T-helper 17 cell (primary cell): Measurements from ENCODE around the gene GJB2. TPM values are rescaled to one million over a fixed set of nuclear protein-coding genes. Genes with fewer than 3 reads are reported as not detected.

ENCODE experiments used
- ATAC-seq: fragments of 150-1000 bp; cut with Tn5 transposase; 2 replicates; pipeline ENCODE4 v1.10.0; 2021; ENCODE audit warnings: mild to moderate bottlenecking, moderate library complexity
- DNase-seq, 3 donors: peaks; one replicate each; pipeline versions ENCODE4 v3.0.0 to v3.0.0-alpha.2; 2020 to 2021
- H3K9me3 ChIP-seq: one replicate; pipeline ENCODE4 v1.7.0; 2013; ENCODE audit warnings: low read length, mild to moderate bottlenecking; ENCODE audit not compliant: control insufficient read depth, poor library complexity, severe bottlenecking
- H3K27ac Mint-ChIP-seq: one replicate; pipeline ENCODE4 v1.8.0; 2022; ENCODE audit warnings: mild to moderate bottlenecking, moderate library complexity, mixed read lengths
- H3K27me3 Mint-ChIP-seq: one replicate; pipeline ENCODE4 v1.8.0; 2022; ENCODE audit warnings: mixed read lengths
- H3K36me3 Mint-ChIP-seq: one replicate; pipeline ENCODE4 v1.8.0; 2022; ENCODE audit warnings: low read depth, mixed read lengths
- H3K4me1 Mint-ChIP-seq: one replicate; pipeline ENCODE4 v1.8.0; 2022; ENCODE audit warnings: mild to moderate bottlenecking, mixed read lengths
- H3K4me3 Mint-ChIP-seq: one replicate; pipeline ENCODE4 v1.8.0; 2022; ENCODE audit warnings: mild to moderate bottlenecking, moderate library complexity, mixed read lengths
- total RNA-seq, 4 donors: library from RNA in 2 of 4; stranded (reverse) in 2 of 4; gene quantifications; one replicate each; pipeline ENCODE4 v1.2.3 and lab custom pipeline; 2022 to 2026

GJB2 gene
- total RNA-seq, 2 donors from 2014 or later = not detected

DNA sequence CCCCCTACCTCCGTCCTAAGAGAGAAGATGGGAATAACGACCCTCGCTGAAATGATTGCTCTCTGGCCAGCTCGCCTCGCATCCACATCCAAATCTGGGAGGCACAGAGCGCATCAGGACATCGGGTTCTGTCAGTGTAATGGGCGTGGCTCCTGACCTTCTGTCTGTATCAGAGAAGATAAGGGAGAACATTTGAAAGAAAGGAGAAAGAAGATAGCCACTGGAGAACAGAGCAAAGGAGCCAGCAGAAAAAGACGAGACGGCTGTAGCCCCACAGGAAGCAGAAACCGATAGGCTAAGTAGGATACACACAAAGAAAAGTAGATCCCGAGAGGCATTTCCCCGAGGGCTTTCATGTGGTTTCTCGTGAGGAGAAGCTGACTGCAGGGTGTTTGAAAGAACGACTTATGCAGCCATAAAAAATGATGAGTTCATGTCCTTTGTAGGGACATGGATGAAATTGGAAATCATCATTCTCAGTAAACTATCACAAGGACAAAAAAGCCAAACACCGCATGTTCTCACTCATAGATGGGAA lies 14.0 kb upstream of the GJB2 start:
- H3K9me3 ChIP-seq = no peaks in the 10 kb centered on the region
- Mint-ChIP-seq H3K4me3 (no peak overlapping the region), H3K27me3 (peaks cover 44% of the 10 kb centered on the region), H3K4me1 (peaks cover 5% of the 10 kb centered on the region), H3K27ac (no peak overlapping the region), H3K36me3 (peaks cover 6% of the 10 kb centered on the region)
- DNase-seq (no peak), ATAC-seq (no peak)

DNA sequence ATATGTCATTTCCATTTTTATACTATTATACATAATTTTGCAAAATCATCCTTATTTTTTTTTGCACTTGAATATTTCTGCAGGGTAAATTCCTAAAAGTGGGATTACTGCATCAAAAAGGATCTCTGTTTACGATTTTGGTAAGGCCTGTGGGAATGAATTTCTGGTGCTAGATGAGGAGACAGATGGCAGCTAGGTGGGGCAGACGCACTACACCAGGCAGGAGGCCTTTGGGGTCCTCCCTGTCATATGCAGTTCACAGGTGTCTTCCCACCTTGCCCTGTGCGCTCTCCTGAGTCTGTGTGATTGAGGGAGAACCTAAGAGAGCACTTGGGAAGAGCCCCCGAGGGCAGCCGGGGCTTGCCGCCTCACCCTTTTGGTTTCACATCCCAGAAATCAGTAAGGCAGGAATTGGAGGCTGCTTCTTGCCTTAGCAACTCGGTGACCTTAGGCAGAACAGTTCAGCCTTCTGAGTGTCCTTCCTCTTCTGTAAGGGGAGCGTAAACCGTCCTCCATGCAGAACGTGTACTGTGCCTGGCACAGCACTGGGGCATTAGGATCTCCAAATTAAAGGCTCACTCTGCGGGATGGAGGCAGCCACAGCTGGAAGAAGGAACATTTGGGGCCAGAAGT lies 13.4 kb upstream of the GJB2 start:
- peaks cover 5% of the 10 kb centered on the region for H3K4me1 Mint-ChIP-seq

DNA sequence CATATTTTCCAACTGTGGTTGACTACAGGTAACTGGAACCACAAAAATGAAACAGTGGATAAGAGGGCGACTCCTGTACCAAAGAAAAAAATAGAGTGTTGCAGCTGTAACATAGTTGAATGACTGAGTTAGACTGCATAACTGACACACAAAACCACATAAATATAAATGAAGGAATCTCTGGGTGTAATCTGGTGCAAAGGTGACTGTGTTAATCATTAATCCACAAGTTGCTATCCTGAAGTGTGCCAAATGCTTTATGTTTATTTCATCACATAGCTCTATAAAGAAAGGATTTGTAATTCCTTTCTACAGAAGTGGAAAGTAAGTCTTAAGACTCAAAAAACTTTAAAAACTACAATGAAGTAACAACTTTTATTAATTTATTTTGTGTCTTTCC lies 6.0 kb upstream of the GJB2 start:
- Mint-ChIP-seq H3K27ac (no peak overlapping the region), H3K27me3 (peaks cover 50% of the 10 kb centered on the region), H3K4me1 (peaks cover 12% of the 10 kb centered on the region), H3K4me3 (no peak overlapping the region), H3K36me3 (peaks cover 9% of the 10 kb centered on the region)
- no peaks in the 10 kb centered on the region for H3K9me3 ChIP-seq
- DNase-seq = no peak
- no peak for ATAC-seq

More for the DNA sequence above, 13.4 kb upstream of the GJB2 start:
- DNase-seq = no peak
- no peak for ATAC-seq
- H3K27me3 Mint-ChIP-seq = peaks cover 44% of the 10 kb centered on the region
- peaks cover 6% of the 10 kb centered on the region for H3K36me3 Mint-ChIP-seq
- no peak overlapping the region for H3K4me3 Mint-ChIP-seq
- H3K9me3 ChIP-seq = no peaks in the 10 kb centered on the region
- H3K27ac Mint-ChIP-seq = no peak overlapping the region

DNA sequence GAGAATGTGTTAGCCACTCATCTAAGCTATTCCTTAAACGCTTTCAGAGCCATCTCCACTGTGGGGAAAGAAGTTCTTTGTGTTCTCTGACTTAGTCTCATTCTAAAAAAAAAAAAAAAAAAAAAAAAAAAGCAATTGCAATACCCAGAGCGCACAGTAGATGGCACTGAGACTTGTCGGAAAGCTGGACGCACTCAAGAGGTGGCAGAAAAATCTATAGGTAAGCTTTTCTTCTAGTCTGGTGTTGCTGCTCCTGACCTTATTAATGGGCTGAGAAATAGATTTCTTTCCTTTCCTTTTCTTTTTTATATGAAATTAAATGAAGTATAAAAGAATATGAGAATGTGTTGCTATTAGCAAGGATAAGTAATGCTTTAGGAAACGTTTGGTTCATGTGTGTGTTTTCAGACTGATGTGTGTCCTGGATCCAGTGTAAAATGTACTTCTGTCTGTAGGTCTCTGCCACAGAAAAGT lies 4.7 kb upstream of the GJB2 start:
- no peak overlapping the region for H3K27ac Mint-ChIP-seq
- H3K4me1 Mint-ChIP-seq = peaks cover 20% of the 10 kb centered on the region
- H3K36me3 Mint-ChIP-seq = peaks cover 9% of the 10 kb centered on the region
- peaks cover 52% of the 10 kb centered on the region for H3K27me3 Mint-ChIP-seq
- ATAC-seq (peak; percentile 76), DNase-seq (no peak)
- H3K4me3 Mint-ChIP-seq = no peak overlapping the region
- no peaks in the 10 kb centered on the region for H3K9me3 ChIP-seq

DNA sequence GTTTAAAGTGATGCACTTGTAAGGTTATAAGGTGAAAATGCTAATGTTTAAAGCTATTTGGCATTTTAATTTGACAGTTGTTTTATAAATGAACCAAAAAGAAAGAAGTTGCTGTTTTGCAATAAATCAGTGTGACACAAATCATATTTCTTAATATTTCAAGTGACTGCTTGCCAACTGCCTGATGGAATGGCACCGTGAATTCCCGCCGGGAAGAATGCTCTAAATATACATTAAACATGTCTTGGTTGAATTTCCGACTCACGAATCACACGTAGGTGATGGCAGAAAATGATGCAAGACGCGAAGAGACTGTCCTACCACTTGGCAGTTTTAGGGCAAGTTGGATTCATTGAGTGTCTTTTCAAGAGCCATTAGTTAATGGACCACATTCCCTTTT lies 3.1 kb upstream of the GJB2 start:
- DNase-seq (no peak), ATAC-seq (no peak)
- Mint-ChIP-seq H3K4me1 (peaks cover 20% of the 10 kb centered on the region), H3K4me3 (no peak overlapping the region), H3K27me3 (peaks cover 63% of the 10 kb centered on the region), H3K36me3 (peaks cover 9% of the 10 kb centered on the region), H3K27ac (no peak overlapping the region)
- H3K9me3 ChIP-seq = no peaks in the 10 kb centered on the region

DNA sequence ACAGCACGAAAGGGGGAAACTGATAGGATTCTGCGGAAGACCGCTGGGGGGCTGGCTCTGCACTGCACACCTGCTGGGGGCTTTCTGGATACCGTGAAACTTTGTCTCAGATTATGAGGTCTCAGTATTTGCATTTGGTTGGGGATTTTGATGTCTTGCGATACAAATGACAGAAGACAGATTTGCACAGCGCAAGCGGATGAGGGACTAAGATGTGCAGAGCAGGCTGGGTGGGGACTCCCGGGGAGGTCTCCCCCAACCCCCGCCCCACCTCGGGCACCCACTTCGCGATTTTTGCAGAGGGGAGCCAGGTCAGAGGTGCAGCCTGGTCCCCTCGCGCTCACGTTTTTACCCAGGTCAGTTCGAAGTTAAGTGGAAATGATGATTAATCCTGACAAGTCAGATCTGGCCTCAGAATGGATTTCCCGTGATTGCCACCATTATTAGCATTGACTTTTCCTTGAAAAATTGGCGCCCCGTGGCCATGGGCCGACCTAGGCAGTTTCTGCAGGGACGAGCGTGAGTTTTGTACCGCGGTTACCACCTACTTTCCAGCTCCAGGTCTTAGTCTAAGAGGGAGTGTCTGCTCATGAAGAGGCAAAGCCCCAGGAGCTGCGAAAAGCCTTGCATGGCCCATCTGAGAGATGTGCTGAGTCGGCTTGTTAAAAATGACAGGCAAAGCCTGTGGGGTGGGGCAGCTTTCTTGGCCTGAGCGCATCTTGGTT lies 1.3 kb upstream of the GJB2 start:
- H3K4me1 Mint-ChIP-seq = peaks cover 22% of the 10 kb centered on the region
- DNase-seq (no peak), ATAC-seq (peak; percentile 46)
- peak overlapping the region; percentile 16 for H3K27ac Mint-ChIP-seq
- peaks cover 61% of the 10 kb centered on the region for H3K27me3 Mint-ChIP-seq
- peak overlapping the region; percentile 89 for H3K4me3 Mint-ChIP-seq
- H3K9me3 ChIP-seq = no peaks in the 10 kb centered on the region
- H3K36me3 Mint-ChIP-seq = peaks cover 8% of the 10 kb centered on the region

DNA sequence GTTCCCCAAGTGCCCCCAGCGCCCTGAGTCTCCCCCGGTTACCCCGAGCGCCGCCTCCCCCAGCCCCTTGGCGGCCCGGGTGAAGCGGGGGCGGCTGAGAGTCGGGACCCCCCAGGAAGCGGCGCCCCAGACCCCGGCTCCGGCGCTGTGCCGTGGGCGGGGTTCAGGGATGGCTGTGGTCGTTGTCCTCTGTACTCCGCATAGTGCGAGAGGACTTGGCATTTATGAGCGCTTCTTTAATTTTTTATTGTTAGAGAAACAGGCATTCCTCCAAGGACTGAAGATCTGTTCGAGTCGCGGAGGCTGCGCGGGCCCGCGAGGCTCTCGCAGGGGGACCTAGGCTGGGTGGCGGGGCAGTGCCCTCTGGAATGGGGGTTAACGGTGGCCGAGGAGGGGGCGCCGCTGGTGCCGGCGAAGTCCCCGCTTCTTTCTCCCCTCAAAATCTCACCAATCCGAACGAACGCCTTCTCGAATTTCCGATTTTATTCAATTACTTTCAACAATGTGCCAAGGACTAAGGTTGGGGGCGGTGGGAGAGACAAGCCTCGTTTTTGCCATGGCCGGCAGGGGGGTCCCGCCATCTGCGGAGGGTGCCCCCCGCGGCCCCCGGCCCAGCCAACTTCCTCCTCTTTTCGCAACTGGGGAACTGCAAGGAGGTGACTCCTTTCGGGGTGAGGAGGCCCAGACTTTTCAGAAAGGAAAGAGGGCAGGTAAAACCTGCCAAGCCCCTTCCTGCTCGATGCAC lies 596 bp upstream of the GJB2 start:
- peak overlapping the region; percentile 89 for H3K4me3 Mint-ChIP-seq
- H3K9me3 ChIP-seq = no peaks in the 10 kb centered on the region
- peak; percentile 38 for ATAC-seq
- peaks cover 62% of the 10 kb centered on the region for H3K27me3 Mint-ChIP-seq
- H3K4me1 Mint-ChIP-seq = peaks cover 22% of the 10 kb centered on the region
- DNase-seq = no peak
- peaks cover 8% of the 10 kb centered on the region for H3K36me3 Mint-ChIP-seq
- peak overlapping the region; percentile 16 for H3K27ac Mint-ChIP-seq

DNA sequence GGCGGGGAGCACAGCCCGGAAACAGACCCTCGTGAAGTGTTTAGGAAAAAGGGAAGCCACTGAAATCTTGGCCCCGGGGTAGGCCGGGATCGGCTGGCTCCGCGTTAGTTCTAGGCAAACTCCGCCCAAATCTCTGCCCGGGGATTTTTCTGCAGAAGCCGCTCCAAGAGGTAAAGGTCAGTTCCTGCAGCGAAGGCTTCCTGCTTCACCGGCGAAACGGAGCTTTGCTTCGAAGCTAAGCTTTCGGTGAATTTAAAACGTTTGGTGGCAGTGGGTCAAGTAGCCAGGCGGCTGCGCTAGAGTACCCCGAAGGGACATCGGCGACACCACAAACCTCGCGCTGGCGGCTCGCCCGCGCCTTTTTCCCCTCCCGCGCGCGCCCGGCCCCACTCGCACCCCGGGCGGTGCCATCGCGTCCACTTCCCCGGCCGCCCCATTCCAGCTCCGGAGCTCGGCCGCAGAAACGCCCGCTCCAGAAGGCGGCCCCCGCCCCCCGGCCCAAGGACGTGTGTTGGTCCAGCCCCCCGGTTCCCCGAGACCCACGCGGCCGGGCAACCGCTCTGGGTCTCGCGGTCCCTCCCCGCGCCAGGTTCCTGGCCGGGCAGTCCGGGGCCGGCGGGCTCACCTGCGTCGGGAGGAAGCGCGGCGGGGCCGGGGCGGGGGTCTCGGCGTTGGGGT lies 441 bp downstream of the GJB2 start:
- no peak overlapping the region for H3K27ac Mint-ChIP-seq

DNA sequence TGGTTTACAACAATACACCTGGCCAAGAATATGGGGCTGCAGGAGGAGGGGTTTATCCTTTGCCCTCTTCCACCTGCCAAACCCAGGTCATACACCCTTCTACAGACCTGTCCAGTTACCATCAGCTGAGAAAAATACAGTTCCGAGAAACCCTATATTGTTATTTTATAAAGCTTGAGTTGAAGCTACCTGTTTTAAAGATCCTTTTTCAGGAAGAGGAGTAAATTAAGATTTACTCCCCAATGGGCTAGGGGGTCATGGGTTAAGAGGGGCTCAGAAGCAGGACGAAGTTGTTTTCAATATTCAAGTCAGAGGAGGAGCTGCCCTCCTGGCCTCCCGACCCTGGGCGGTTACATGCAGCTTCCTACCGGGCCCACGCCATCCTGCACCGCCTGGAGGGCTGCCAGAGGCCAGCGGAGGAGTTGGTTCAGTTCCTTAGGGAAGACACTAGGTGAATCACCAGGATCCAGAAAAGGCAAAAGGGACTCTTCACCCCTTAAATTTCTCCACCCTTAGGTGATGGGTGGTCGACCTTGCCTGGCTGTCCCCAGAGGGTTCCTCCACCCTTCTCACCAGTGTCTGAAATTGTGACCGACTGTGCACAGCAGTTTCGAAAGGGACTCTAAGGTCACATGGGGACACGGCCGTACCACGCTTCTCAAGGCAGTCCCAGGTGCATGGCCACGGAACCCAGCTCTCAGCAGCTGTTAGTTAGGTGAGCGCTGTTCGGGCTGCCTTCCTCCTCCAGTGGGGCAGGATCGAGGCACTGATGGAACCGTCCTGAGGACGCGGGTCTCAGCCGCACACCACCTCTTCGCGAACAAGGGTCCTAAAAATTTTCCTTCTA lies 1.2 kb downstream of the GJB2 start:
- Mint-ChIP-seq H3K4me1 (peaks cover 22% of the 10 kb centered on the region), H3K4me3 (peak overlapping the region; percentile 73), H3K27ac (no peak overlapping the region), H3K36me3 (peaks cover 8% of the 10 kb centered on the region), H3K27me3 (peaks cover 59% of the 10 kb centered on the region)
- DNase-seq (no peak), ATAC-seq (no peak)
- no peaks in the 10 kb centered on the region for H3K9me3 ChIP-seq

More for the DNA sequence above, 441 bp downstream of the GJB2 start:
- Mint-ChIP-seq H3K36me3 (peaks cover 8% of the 10 kb centered on the region), H3K4me3 (peak overlapping the region; percentile 89), H3K27me3 (peaks cover 66% of the 10 kb centered on the region), H3K4me1 (peaks cover 22% of the 10 kb centered on the region)
- ATAC-seq (no peak), DNase-seq (no peak)
- no peaks in the 10 kb centered on the region for H3K9me3 ChIP-seq

DNA sequence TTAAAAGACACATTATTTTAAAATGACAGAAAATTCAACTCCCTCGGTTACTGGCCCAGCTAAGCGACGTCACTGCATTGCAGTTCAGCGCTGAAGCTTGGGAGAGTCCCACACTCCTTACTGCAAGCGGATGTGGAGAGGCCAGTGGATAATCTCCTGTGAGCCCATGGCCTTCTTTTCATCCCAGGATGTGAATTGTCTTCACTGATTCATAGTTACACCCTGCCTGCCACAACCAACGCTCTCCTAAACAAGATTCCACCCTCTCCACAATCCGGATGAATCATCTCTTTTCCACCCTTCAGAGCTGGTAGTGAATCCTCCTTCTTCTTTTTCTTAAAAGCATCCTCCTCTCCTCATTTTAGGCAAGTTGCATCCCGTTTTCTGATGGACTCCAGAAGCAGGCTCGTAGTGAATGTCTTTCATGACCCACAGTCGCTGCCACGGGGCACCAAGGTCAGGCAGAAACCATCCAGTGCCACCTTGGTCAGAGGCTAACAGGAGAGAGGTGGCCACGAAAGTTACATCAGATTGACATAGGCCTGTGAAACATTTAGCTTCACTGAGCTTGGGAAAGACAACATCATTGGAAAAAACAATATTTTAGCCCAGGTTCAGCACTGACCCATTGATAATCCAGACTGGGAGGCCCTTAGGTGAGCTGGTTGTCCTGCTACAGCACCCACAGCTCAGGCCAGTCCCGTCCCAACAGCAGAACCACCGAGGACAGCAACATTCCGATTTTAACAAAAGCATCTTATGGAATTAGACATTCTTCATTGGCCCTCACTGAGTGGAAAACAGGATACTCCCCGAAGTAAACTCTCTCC lies 2.0 kb downstream of the GJB2 start:
- no peak for DNase-seq
- Mint-ChIP-seq H3K27ac (no peak overlapping the region), H3K4me1 (peaks cover 22% of the 10 kb centered on the region), H3K36me3 (peaks cover 8% of the 10 kb centered on the region), H3K4me3 (no peak overlapping the region), H3K27me3 (peaks cover 50% of the 10 kb centered on the region)
- ATAC-seq = no peak
- H3K9me3 ChIP-seq = no peaks in the 10 kb centered on the region

DNA sequence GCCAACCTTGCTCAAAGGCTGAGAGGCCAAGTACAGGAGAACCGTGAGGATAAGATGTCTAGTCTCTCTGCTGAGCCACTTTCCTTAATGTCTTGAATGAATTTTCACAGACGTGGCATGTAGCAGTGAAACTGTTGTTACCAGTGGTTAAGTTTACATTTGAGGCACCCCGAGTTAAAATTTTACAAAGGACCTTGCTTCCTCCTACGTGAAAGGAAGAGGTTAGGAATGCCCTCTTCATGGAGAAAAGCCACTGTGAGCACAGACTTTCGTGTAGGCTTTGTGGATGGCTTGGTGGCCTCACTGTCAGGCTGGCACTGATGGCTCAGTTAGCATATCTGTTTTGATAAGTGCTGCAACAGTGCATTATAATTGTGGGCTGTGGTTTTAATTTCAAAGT lies 2.7 kb downstream of the GJB2 start:
- Mint-ChIP-seq H3K4me1 (peaks cover 22% of the 10 kb centered on the region), H3K27ac (no peak overlapping the region), H3K36me3 (peaks cover 7% of the 10 kb centered on the region), H3K4me3 (no peak overlapping the region), H3K27me3 (peaks cover 44% of the 10 kb centered on the region)
- DNase-seq (no peak), ATAC-seq (no peak)
- no peaks in the 10 kb centered on the region for H3K9me3 ChIP-seq
